Endothelial cell of umbilical vein (primary cell): ENCODE data around the gene GALNT9. TPM values are rescaled to one million over a fixed set of nuclear protein-coding genes. Genes with fewer than 3 reads are reported as not detected.

Source experiments
- BruUV-seq: library from RNA; stranded (reverse); fragments of 400-500 nt; replicated peaks from 2 replicates; lab custom pipeline; 2021; lab: Mats Ljungman, UMichigan
- CTCF ChIA-PET: fragments of 300-600, 350-600 bp; sonication (Branson Sonifier 250); formaldehyde crosslinking; loops from one replicate; lab custom pipeline; 2021; ENCODE audit warnings: antibody characterized with exemption, inconsistent platforms; lab: Charles Lee
- POLR2A ChIA-PET: fragments of 300-600, 350-600 bp; sonication (Branson Sonifier 250); formaldehyde crosslinking; loops from one replicate; lab custom pipeline; 2021; ENCODE audit warnings: antibody characterized with exemption, inconsistent platforms; lab: Charles Lee
- DNase-seq: peaks from one replicate; pipeline ENCODE4 v3.0.0-alpha.2; 2011; ENCODE audit warnings: low read depth, low spot score
- FAIRE-seq: peaks from 2 replicates; lab custom pipeline; 2011; peaks lifted over from hg19 to GRCh38; lab: Jason Lieb, UNC
- H2AFZ ChIP-seq: 2 replicates; pipeline ENCODE4 v1.6.0; 2012; ENCODE audit warnings: low read depth, low read length, control low read depth, inconsistent platforms
- H3K27ac ChIP-seq: 2 replicates; pipeline ENCODE4 v1.5.1; 2011; ENCODE audit warnings: low read depth, mild to moderate bottlenecking, control low read depth, low read length, moderate library complexity; ENCODE audit not compliant: insufficient read depth
- H3K27me3 ChIP-seq, 2 experiments: 2 replicates each; pipeline versions ENCODE4 v1.6.0 to v1.6.1; 2011; ENCODE audit warnings: low read length in 2 of 2, mixed read lengths in 1 of 2; ENCODE audit not compliant: control insufficient read depth in 2 of 2, insufficient read depth in 2 of 2
- H3K36me3 ChIP-seq, 2 experiments: 2 replicates in 1 of 2; 3 replicates in 1 of 2; pipeline ENCODE4 v1.5.1; 2011; ENCODE audit warnings: low read length in 2 of 2, mild to moderate bottlenecking in 1 of 2, moderate library complexity in 1 of 2; ENCODE audit not compliant: control insufficient read depth in 2 of 2, insufficient read depth in 2 of 2; ENCODE audit errors: extremely low read depth in 1 of 2
- H3K4me1 ChIP-seq: 3 replicates; pipeline ENCODE4 v1.5.1; 2011; ENCODE audit warnings: mild to moderate bottlenecking, low read length; ENCODE audit not compliant: control insufficient read depth, insufficient read depth; ENCODE audit errors: extremely low read depth
- H3K4me2 ChIP-seq: 2 replicates; pipeline ENCODE4 v1.6.1; 2011; ENCODE audit warnings: low read length, control low read depth, mixed read lengths; ENCODE audit not compliant: insufficient read depth
- H3K4me3 ChIP-seq, 3 experiments: fragments of 200-600 bp in 1 of 3; sonication (generic), shearing (Covaris generic) in 1 of 3; replicated peaks in 1 of 3; 2 replicates each; pipeline ENCODE4 v1.5.1; 2011 to 2016; ENCODE audit warnings: control low read depth in 3 of 3, low read length in 3 of 3, mild to moderate bottlenecking in 2 of 3, inconsistent platforms in 1 of 3, low read depth in 1 of 3, moderate library complexity in 1 of 3; ENCODE audit not compliant: insufficient read depth in 1 of 3
- H3K79me2 ChIP-seq: 2 replicates; pipeline ENCODE4 v1.6.0; 2012; ENCODE audit warnings: low read length, inconsistent platforms; ENCODE audit not compliant: control insufficient read depth, insufficient read depth
- H3K9ac ChIP-seq: replicated peaks from 2 replicates; pipeline ENCODE3; 2011; ENCODE audit warnings: low read length, control low read depth; ENCODE audit not compliant: insufficient read depth; ENCODE audit errors: extremely low read depth
- H3K9me1 ChIP-seq: replicated peaks from 3 replicates; pipeline ENCODE4 v1.6.0; 2011; ENCODE audit warnings: mild to moderate bottlenecking, low read length; ENCODE audit not compliant: control insufficient read depth, insufficient read depth; ENCODE audit errors: extremely low read depth
- H3K9me3 ChIP-seq: replicated peaks from 2 replicates; pipeline ENCODE4 v1.5.1; 2012; ENCODE audit warnings: low read length, inconsistent platforms; ENCODE audit not compliant: control insufficient read depth, insufficient read depth
- H4K20me1 ChIP-seq: replicated peaks from 2 replicates; pipeline ENCODE3; 2011; ENCODE audit warnings: mild to moderate bottlenecking, low read length; ENCODE audit not compliant: control insufficient read depth, insufficient read depth; ENCODE audit errors: extremely low read depth
- EZH2 ChIP-seq: IDR thresholded peaks from 2 replicates; pipeline ENCODE4 v1.6.1; 2012; ENCODE audit warnings: borderline replicate concordance, low read depth, mild to moderate bottlenecking, moderate library complexity, low read length, inconsistent platforms; ENCODE audit not compliant: severe bottlenecking
- FOS ChIP-seq: IDR thresholded peaks from 2 replicates; pipeline ENCODE4 v1.6.1; 2011; ENCODE audit warnings: mild to moderate bottlenecking, low read length, moderate library complexity, borderline replicate concordance; ENCODE audit not compliant: insufficient read depth
- GATA2 ChIP-seq: IDR thresholded peaks from 2 replicates; pipeline ENCODE4 v1.7.0; 2011; ENCODE audit warnings: low read depth, mild to moderate bottlenecking, moderate library complexity, mixed read lengths, low read length; ENCODE audit not compliant: insufficient read length, insufficient read depth
- JUN ChIP-seq: IDR thresholded peaks from 2 replicates; pipeline ENCODE4 v1.6.1; 2011; ENCODE audit warnings: borderline replicate concordance, low read depth; ENCODE audit not compliant: insufficient read length, insufficient read depth
- MYC ChIP-seq: IDR thresholded peaks from one replicate; pipeline ENCODE4 v1.6.1; 2011; ENCODE audit warnings: mild to moderate bottlenecking, low read depth, low read length
- POLR2A ChIP-seq: IDR thresholded peaks from 2 replicates; pipeline ENCODE4 v1.6.1; 2012; ENCODE audit warnings: low read depth, mild to moderate bottlenecking, control low read depth, low read length
- POLR2AphosphoS5 ChIP-seq: IDR thresholded peaks from 2 replicates; pipeline ENCODE4 v1.6.1; 2012; ENCODE audit warnings: low read depth, mild to moderate bottlenecking, control low read depth, low read length, moderate library complexity; ENCODE audit not compliant: insufficient read depth
- dilution Hi-C: fragments of 300-500 bp; cut with MboI; formaldehyde crosslinking; loops from one replicate; pipeline ENCODE4 v1.15.0; 2019; ENCODE audit warnings: low sequenced_read_pairs; ENCODE audit not compliant: extremely low pct_ligation_motif_present
- intact Hi-C: fragments of 100-400 bp; cut with micrococcal nuclease; formaldehyde crosslinking; loops from one replicate; pipeline ENCODE4 v1.10.0; 2022
- polyA plus RNA-seq, 4 experiments: library from polyadenylated mRNA; depleted of rRNA in 3 of 4; stranded (reverse) in 3 of 4; unstranded in 1 of 4; fragments of >200 nt; gene quantifications; 2 replicates each; pipeline versions ENCODE4 v1.2.1 to v1.2.3, GENCODE V29; 2011 to 2012; ENCODE audit warnings: missing spikeins in 1 of 4
- total RNA-seq: library from RNA; stranded (reverse); gene quantifications from 2 replicates; pipeline ENCODE4 v1.2.3, GENCODE V29; 2021
- TF ChIP-seq, protein P1 (sequence below), 2 donors: IDR thresholded peaks; 1 replicate in 1 of 2; 2 replicates in 1 of 2; pipeline ENCODE4 v1.5.1; 2011; ENCODE audit warnings: low read length in 2 of 2, mild to moderate bottlenecking in 2 of 2, moderate library complexity in 2 of 2, control low read depth in 1 of 2, inconsistent platforms in 1 of 2, low read depth in 1 of 2; ENCODE audit not compliant: insufficient read depth in 1 of 2; ENCODE audit errors: extremely low read depth in 1 of 2
- TF ChIP-seq, protein P2 (sequence below): IDR thresholded peaks from 2 replicates; pipeline ENCODE4 v1.6.1; 2011; ENCODE audit not compliant: insufficient read depth, insufficient read length

GALNT9 gene
- total and polyA plus RNA-seq, 2 donors (not counting 3 experiments of a cell fraction or from before 2014, with no cell fraction given), result 0.14 to 0.73 TPM

DNA sequence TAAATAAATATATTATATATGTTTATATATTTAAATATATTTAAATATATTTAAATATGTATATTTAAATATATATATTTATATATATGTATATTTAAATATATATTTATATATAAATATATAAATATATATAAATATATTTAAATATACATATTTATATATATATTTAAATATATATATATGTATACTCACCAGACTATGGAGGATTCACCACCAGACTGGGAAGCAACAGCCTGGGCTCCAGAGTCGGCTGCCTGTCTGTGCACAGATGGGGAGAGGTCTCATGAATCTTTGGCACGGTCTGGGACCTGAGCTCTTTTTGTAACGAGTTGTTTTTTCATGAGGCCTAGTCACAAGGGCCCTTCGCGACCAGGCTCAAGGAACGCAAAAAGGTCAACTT, 163.8 kb downstream of the GALNT9 start:
- dilution Hi-C loops (no loop called here), intact Hi-C loops (no loop called here)
- H3K27me3 ChIP-seq, result no peaks in the 10 kb centered on the region
- H2AFZ ChIP-seq, result no peak overlapping the region
- no peaks in the 10 kb centered on the region for H3K79me2 ChIP-seq
- BruUV-seq, result no TSS peak
- CTCF ChIA-PET, result no interaction called here
- DNase-seq, result no peak
- TF ChIP-seq MYC, result no peak
- no peaks in the 10 kb centered on the region for H4K20me1 ChIP-seq
- no peaks in the 10 kb centered on the region for H3K36me3 ChIP-seq
- H3K4me1 ChIP-seq, result no peaks in the 10 kb centered on the region
- POLR2A ChIA-PET, result no interaction called here
- FAIRE-seq, result peak; percentile 15
- H3K4me3 ChIP-seq, result no peak overlapping the region
- no peak overlapping the region for H3K4me2 ChIP-seq
- H3K9me1 ChIP-seq, result no peaks in the 10 kb centered on the region
- H3K9ac ChIP-seq, result no peak overlapping the region
- no peaks in the 10 kb centered on the region for H3K9me3 ChIP-seq
- H3K27ac ChIP-seq, result no peak overlapping the region

DNA sequence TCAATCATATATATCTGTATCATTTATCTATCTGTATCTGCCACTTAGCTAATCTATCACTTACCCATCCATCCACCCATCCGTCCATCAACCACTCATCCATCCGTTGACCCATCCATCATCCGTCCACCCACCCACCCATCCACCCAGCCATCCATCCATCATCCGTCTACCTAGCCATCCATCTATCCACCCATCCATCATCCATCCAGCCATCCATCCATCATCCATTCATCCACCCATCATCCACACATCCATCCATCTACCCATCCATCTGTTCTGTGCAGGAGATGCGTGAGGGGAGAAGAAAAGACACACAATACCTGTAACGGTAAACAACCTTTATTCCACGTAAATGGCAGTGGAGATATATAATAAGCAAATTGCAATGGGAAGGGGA, 165.0 kb downstream of the GALNT9 start:
- no peaks in the 10 kb centered on the region for H3K27me3 ChIP-seq
- intact Hi-C loops, result no loop called here
- no peak overlapping the region for H3K27ac ChIP-seq
- no peak overlapping the region for H2AFZ ChIP-seq
- H3K9ac ChIP-seq, result no peak overlapping the region
- no peaks in the 10 kb centered on the region for H3K79me2 ChIP-seq
- H3K4me1 ChIP-seq, result no peaks in the 10 kb centered on the region
- DNase-seq (no peak), FAIRE-seq (no peak)
- no peak overlapping the region for H3K4me3 ChIP-seq
- no peaks in the 10 kb centered on the region for H3K9me1 ChIP-seq
- TF ChIP-seq, protein P1, sequence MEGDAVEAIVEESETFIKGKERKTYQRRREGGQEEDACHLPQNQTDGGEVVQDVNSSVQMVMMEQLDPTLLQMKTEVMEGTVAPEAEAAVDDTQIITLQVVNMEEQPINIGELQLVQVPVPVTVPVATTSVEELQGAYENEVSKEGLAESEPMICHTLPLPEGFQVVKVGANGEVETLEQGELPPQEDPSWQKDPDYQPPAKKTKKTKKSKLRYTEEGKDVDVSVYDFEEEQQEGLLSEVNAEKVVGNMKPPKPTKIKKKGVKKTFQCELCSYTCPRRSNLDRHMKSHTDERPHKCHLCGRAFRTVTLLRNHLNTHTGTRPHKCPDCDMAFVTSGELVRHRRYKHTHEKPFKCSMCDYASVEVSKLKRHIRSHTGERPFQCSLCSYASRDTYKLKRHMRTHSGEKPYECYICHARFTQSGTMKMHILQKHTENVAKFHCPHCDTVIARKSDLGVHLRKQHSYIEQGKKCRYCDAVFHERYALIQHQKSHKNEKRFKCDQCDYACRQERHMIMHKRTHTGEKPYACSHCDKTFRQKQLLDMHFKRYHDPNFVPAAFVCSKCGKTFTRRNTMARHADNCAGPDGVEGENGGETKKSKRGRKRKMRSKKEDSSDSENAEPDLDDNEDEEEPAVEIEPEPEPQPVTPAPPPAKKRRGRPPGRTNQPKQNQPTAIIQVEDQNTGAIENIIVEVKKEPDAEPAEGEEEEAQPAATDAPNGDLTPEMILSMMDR (IDR thresholded peaks at IDR 0.05; ENCODE audit: extremely low read depth in 1 of 2, insufficient read depth in 1 of 2, low read depth in 1 of 2, low read length in 2 of 2), result no peak
- no peak for TF ChIP-seq POLR2A
- TF ChIP-seq FOS, result no peak
- TF ChIP-seq POLR2AphosphoS5, result no peak
- TF ChIP-seq JUN, result no peak
- TF ChIP-seq, protein P2, sequence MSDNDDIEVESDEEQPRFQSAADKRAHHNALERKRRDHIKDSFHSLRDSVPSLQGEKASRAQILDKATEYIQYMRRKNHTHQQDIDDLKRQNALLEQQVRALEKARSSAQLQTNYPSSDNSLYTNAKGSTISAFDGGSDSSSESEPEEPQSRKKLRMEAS, result no peak
- TF ChIP-seq MYC, result no peak
- TF ChIP-seq EZH2, result no peak
- TF ChIP-seq GATA2, result no peak
- no peak overlapping the region for H3K4me2 ChIP-seq
- no TSS peak for BruUV-seq
- ChIA-PET CTCF (no interaction called here), POLR2A (no interaction called here)
- H3K36me3 ChIP-seq, result no peaks in the 10 kb centered on the region
- no peaks in the 10 kb centered on the region for H4K20me1 ChIP-seq
- dilution Hi-C loops, result no loop called here
- no peaks in the 10 kb centered on the region for H3K9me3 ChIP-seq
